OCI-LY7 (cell line): ENCODE measurements around the gene PSMG4.

Source experiments
- CTCF ChIP-seq: fragments of 200-600 bp; sonication (generic); conservative IDR thresholded peaks from 2 replicates; pipeline ENCODE4 v1.5.1; 2014; ENCODE audit warnings: mild to moderate bottlenecking, antibody characterized with exemption, low read length, moderate library complexity, mixed read lengths
- EZH2phosphoT487 ChIP-seq: fragments of 200-600 bp; sonication (generic); IDR thresholded peaks from 2 replicates; pipeline ENCODE4 v1.6.1; 2018; ENCODE audit warnings: low read depth, borderline replicate concordance, mild to moderate bottlenecking, mixed run types, antibody characterized with exemption, low read length, moderate library complexity, mixed read lengths

- no peak for TF ChIP-seq CTCF
- TF ChIP-seq EZH2phosphoT487 = no peak
Measured at GRCh38 chr6:3228046-3228671, 30.6 kb upstream of the PSMG4 start.
